ENCODE results near the gene NUDT15.

The NUDT15 gene

GRCh38 chr13:48086272-48086671, 48.7 kb downstream of the NUDT15 start:
- H3K27ac ChIP-seq, result no peak overlapping the region
- TF ChIP-seq CTCF (conservative IDR thresholded peaks at IDR 0.05), result no peak

GRCh38 chr13:48093588-48093987, 56.1 kb downstream of the NUDT15 start:
- no peak overlapping the region for H3K27ac ChIP-seq
- no peak for TF ChIP-seq CTCF (conservative IDR thresholded peaks at IDR 0.05)

- peak overlapping the region; percentile 79; the same call in 1 of the 2 replicates for H3K27ac ChIP-seq
- no peak for TF ChIP-seq CTCF (conservative IDR thresholded peaks at IDR 0.05)
These were observed 56.9 kb downstream of the NUDT15 start for GRCh38 chr13:48094404-48094780.

GRCh38 chr13:48094781-48095502, 57.4 kb downstream of the NUDT15 start, which contains the start of gene MED4:
Gene MED4, minus strand, starts transcription at chr13:48095104. Its CDS starts 26 bp downstream, at chr13:48095078.
- peak within 1 kb of the TSS; percentile 79 for H3K27ac ChIP-seq

GRCh38 chr13:48096670-48097069, 59.1 kb downstream of the NUDT15 start:
- peak overlapping the region; percentile 50 for H3K27ac ChIP-seq
- TF ChIP-seq CTCF (conservative IDR thresholded peaks at IDR 0.05), result no peak

More at GRCh38 chr13:48094781-48095502, 57.4 kb downstream of the NUDT15 start, which contains the start of gene MED4:
- TF ChIP-seq CTCF (conservative IDR thresholded peaks at IDR 0.05), result peak; percentile 99

All from VCaP (cell line).